Stomach (tissue), 9 donors: ENCODE measurements around the gene EPC1. TPM values are rescaled to one million over a fixed set of nuclear protein-coding genes. Genes with fewer than 3 reads are reported as not detected.

ENCODE experiments used
- DNase-seq, 2 donors: peaks; one replicate each; pipeline versions ENCODE4 v3.0.0 to v3.0.0-alpha.2; 2013 to 2019
- H3K27ac ChIP-seq, 5 donors: fragments of 200-600 bp in 4 of 5; sonication (generic) in 4 of 5; one replicate each; pipeline ENCODE4 v1.5.1; 2013 to 2019; ENCODE audit warnings: mild to moderate bottlenecking in 1 of 5, moderate library complexity in 1 of 5
- H3K27me3 ChIP-seq, 3 donors: fragments of 200-600 bp; sonication (generic); one replicate each; pipeline ENCODE4 v1.5.1; 2017 to 2019; ENCODE audit warnings: mixed run types in 1 of 3
- H3K36me3 ChIP-seq, 4 donors: fragments of 200-600 bp; sonication (generic); 1 replicate in 3 of 4; 2 replicates in 1 of 4; pipeline ENCODE4 v1.5.1; 2016 to 2019
- H3K4me1 ChIP-seq, 4 donors: fragments of 200-600 bp; sonication (generic); one replicate each; pipeline ENCODE4 v1.5.1; 2016 to 2019
- H3K4me3 ChIP-seq, 4 donors: fragments of 200-600 bp; sonication (generic) in 3 of 4; one replicate each; pipeline ENCODE4 v1.5.1; 2016 to 2019; ENCODE audit warnings: mild to moderate bottlenecking in 1 of 4
- H3K9me3 ChIP-seq, 4 donors: fragments of 200-600 bp; sonication (generic); one replicate each; pipeline ENCODE4 v1.5.1; 2016 to 2019
- EP300 ChIP-seq: sonication (generic); formaldehyde crosslinking; IDR thresholded peaks from one replicate; pipeline ENCODE4 v1.6.1; 2017; ENCODE audit warnings: antibody characterized with exemption
- POLR2A ChIP-seq, 4 donors: fragments of 450-650 bp; IDR thresholded peaks; one replicate each; pipeline ENCODE4 v1.6.1; 2016; ENCODE audit warnings: antibody characterized with exemption in 4 of 4, control low read depth in 2 of 4, mild to moderate bottlenecking in 1 of 4, moderate library complexity in 1 of 4
- POLR2AphosphoS5 ChIP-seq, 3 donors: sonication (generic); formaldehyde crosslinking; IDR thresholded peaks; one replicate each; pipeline ENCODE4 v1.6.1; 2016; ENCODE audit warnings: antibody characterized with exemption in 3 of 3
- WGBS, 5 donors: extraction: QIAGEN DNeasy Blood & Tissue Kit in 3 of 5; methylation state at CpG; one replicate each; pipeline versions ENCODE4 v1.1.5 to v1.1.7; 2013 to 2018; 5-methylcytosine and 5-hydroxymethylcytosine counted together
- intact Hi-C: fragments of 100-400 bp; cut with DNase I; formaldehyde crosslinking; loops from one replicate; pipeline ENCODE4 v1.15.1; 2023; ENCODE audit warnings: low total_unique reads
- polyA plus RNA-seq, 3 donors: library from polyadenylated mRNA; stranded (reverse); fragments of 200-250 nt; gene quantifications; one replicate each; pipeline ENCODE4 v1.2.3, GENCODE V29; 2013
- total RNA-seq, 5 donors: library from RNA; depleted of rRNA; stranded (reverse); fragments of >200 nt; gene quantifications; one replicate each; pipeline versions ENCODE4 v1.1.0 to v1.2.3, GENCODE V29; 2014 to 2016
- TF ChIP-seq, protein P1 (sequence below), 7 experiments: fragments of 450-650 bp in 4 of 7; fragments of 200-600 bp in 3 of 7; sonication (generic) in 3 of 7; IDR thresholded peaks; one replicate each; pipeline ENCODE4 v1.5.1; 2016 to 2019; ENCODE audit warnings: antibody characterized with exemption in 7 of 7, control low read depth in 2 of 7, mild to moderate bottlenecking in 1 of 7
- donor health status: healthy with polysubstance abuse.
- donor health status: Bipolar disorder and iron deficiency.
- donor health status: healthy.

Gene EPC1
- total and polyA plus RNA-seq, 8 donors = 9.2 to 182 (median 32.5) TPM

DNA sequence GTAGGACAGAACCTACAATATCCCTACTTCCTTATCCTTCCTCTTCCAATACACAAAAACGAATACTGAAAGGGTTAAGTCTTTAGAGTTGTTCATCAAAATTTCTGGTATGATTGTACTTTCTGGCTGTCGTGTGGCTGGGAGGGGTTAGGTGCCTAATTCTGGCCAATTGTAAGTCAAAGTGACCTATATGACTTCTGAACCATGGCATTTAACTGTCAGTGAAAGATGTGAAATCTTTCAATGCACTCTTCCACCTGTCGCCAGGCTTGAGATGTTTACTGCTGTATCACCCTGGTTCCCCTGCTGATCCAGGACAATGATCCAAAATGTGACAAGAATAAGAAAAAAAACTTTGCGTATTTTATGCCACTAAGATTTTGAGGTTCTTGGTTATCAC lies 20.8 kb downstream of the EPC1 start:
- Histone ChIP-seq H3K4me1 (peaks cover 25 to 98% (median 73%) of the 10 kb centered on the region in 4 donors), H3K4me3 (no peak overlapping the region), H3K36me3 (peaks cover 0 to 5% (median 0%) of the 10 kb centered on the region in 4 donors), H3K9me3 (no peaks in the 10 kb centered on the region), H3K27me3 (no peaks in the 10 kb centered on the region), H3K27ac (no peak overlapping the region)
- no peak for TF ChIP-seq POLR2A (IDR thresholded peaks at IDR 0.05)
- TF ChIP-seq, protein P1, sequence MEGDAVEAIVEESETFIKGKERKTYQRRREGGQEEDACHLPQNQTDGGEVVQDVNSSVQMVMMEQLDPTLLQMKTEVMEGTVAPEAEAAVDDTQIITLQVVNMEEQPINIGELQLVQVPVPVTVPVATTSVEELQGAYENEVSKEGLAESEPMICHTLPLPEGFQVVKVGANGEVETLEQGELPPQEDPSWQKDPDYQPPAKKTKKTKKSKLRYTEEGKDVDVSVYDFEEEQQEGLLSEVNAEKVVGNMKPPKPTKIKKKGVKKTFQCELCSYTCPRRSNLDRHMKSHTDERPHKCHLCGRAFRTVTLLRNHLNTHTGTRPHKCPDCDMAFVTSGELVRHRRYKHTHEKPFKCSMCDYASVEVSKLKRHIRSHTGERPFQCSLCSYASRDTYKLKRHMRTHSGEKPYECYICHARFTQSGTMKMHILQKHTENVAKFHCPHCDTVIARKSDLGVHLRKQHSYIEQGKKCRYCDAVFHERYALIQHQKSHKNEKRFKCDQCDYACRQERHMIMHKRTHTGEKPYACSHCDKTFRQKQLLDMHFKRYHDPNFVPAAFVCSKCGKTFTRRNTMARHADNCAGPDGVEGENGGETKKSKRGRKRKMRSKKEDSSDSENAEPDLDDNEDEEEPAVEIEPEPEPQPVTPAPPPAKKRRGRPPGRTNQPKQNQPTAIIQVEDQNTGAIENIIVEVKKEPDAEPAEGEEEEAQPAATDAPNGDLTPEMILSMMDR (IDR thresholded peaks at IDR 0.05) = no peak
- no peak for TF ChIP-seq POLR2AphosphoS5 (IDR thresholded peaks at IDR 0.05)
- no peak for TF ChIP-seq EP300
- intact Hi-C loops = no loop called here
- 54 to 57% (median 56%) methylated on average over 4 of the region's 4 CpGs for WGBS, 5 donors
- no peak for DNase-seq

DNA sequence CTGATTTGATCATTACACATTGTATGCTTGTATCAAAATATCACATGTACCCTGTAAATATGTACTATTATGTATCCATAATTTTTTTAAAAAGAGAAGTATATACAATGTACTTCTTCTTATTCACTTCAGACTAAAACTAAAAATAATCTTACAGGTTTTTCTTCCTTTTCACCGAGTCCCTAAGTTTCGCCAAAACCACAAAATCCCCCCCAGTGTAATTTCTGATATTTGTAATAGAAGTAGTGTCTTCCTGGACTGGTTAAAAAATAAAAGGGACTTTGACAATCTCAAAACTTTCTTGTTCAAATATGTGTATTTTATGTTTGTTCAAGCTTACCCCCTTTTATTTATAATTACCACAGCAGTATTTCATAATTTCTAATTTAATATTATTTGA lies 23.9 kb downstream of the EPC1 start:
- no peak for DNase-seq
- Histone ChIP-seq H3K36me3 (no peaks in the 10 kb centered on the region), H3K4me3 (no peak overlapping the region), H3K9me3 (no peaks in the 10 kb centered on the region), H3K4me1 (peaks cover 17 to 97% (median 65%) of the 10 kb centered on the region in 4 donors), H3K27ac (no peak overlapping the region), H3K27me3 (no peaks in the 10 kb centered on the region)
- intact Hi-C loops = no loop called here
- 67 to 81% (median 72%) methylated on average over 2 of the region's 2 CpGs for WGBS, 5 donors
- TF ChIP-seq EP300 (no peak), POLR2AphosphoS5 (IDR thresholded peaks at IDR 0.05) (no peak), POLR2A (IDR thresholded peaks at IDR 0.05) (no peak)
- TF ChIP-seq, protein P1 (IDR thresholded peaks at IDR 0.05) = no peak

- Histone ChIP-seq H3K36me3 (no peaks in the 10 kb centered on the region), H3K27me3 (no peaks in the 10 kb centered on the region), H3K4me3 (no peak overlapping the region), H3K4me1 (peaks cover 24 to 97% (median 63%) of the 10 kb centered on the region in 4 donors), H3K9me3 (no peaks in the 10 kb centered on the region), H3K27ac (no peak overlapping the region)
- WGBS, 5 donors = 90 to 94% (median 93%) methylated on average over 4 of the region's 4 CpGs
- intact Hi-C loops = no loop called here
- no peak for TF ChIP-seq POLR2A (IDR thresholded peaks at IDR 0.05)
- TF ChIP-seq EP300 = no peak
- TF ChIP-seq, protein P1 (IDR thresholded peaks at IDR 0.05) = no peak
- TF ChIP-seq POLR2AphosphoS5 (IDR thresholded peaks at IDR 0.05) = no peak
- no peak for DNase-seq
These were observed 25.8 kb downstream of the EPC1 start for GRCh38 chr10:32321016-32321631.

- WGBS, 5 donors = 60 to 82% (median 71%) methylated on average over 4 of the region's 4 CpGs
- Histone ChIP-seq H3K36me3 (no peaks in the 10 kb centered on the region), H3K4me1 (peaks cover 18 to 97% (median 70%) of the 10 kb centered on the region in 4 donors), H3K4me3 (no peak overlapping the region), H3K9me3 (no peaks in the 10 kb centered on the region), H3K27me3 (no peaks in the 10 kb centered on the region), H3K27ac (peak overlapping the region in 2 of 5 donors; percentile 11 to 27)
- peak in 1 of 2 donors; percentile 25 for DNase-seq
- no peak for TF ChIP-seq EP300
- intact Hi-C loops = no loop called here
These were observed 28.5 kb downstream of the EPC1 start for GRCh38 chr10:32318476-32318896.

DNA sequence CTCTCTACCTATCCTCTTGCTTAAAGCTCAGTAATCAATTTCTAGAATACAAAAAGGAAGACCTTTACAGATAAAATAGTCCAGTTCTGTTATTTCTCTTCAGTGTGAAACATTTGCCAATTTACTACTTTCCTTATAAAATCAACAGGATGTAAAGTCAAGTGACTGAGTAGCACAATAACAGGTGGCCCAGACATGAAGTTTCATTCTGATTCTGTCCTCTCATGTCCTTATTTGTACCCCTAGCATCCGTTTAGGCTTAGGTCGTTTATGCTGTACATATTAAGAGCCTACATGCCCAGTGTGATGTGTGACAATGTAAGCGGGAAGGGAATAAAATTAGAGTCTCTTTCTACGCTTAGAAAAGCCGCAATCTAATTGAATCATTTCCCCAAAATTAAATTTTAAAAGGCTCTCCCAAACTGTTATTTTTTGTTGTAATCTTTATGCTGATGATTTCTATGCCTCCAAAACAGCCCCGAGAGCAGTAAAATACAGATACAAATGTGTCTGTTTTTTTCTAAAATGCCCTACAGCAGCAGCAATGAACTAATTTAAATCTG lies 29.1 kb downstream of the EPC1 start:
- Histone ChIP-seq H3K4me1 (peaks cover 24 to 97% (median 70%) of the 10 kb centered on the region in 4 donors), H3K9me3 (no peaks in the 10 kb centered on the region), H3K4me3 (no peak overlapping the region), H3K27ac (peak overlapping the region in 2 of 5 donors; percentile 11 to 27), H3K36me3 (no peaks in the 10 kb centered on the region), H3K27me3 (no peaks in the 10 kb centered on the region)
- intact Hi-C loops = no loop called here
- TF ChIP-seq, protein P1 (IDR thresholded peaks at IDR 0.05) = no peak
- no peak for TF ChIP-seq POLR2A (IDR thresholded peaks at IDR 0.05)
- no peak for TF ChIP-seq EP300
- TF ChIP-seq POLR2AphosphoS5 (IDR thresholded peaks at IDR 0.05) = no peak
- DNase-seq = no peak
- 64 to 71% (median 66%) methylated on average over 6 of the region's 6 CpGs for WGBS, 5 donors
